ENCODE data around the gene CSNK2A1. TPM values are rescaled to one million over a fixed set of nuclear protein-coding genes. Genes with fewer than 3 reads are reported as not detected.

Gene CSNK2A1
- total and polyA plus RNA-seq, 2 donors (not counting 3 experiments of a cell fraction or from before 2014, with no cell fraction given): 68.4 to 142 TPM

- no peaks in the 10 kb centered on the region for H4K20me1 ChIP-seq (replicated peaks; ENCODE audit: control insufficient read depth, extremely low read depth, insufficient read depth, low read length)
- H3K27me3 ChIP-seq (ENCODE audit: control insufficient read depth in 2 of 2, insufficient read depth in 2 of 2, low read length in 2 of 2): no peaks in the 10 kb centered on the region
- no peaks in the 10 kb centered on the region for H3K9me1 ChIP-seq (replicated peaks; ENCODE audit: control insufficient read depth, extremely low read depth, insufficient read depth, low read length)
- ChIA-PET CTCF (interaction anchor here (1.4 kb wide), 1 partner anchor 9 kb away, joined by 5 read pairs; no protein-coding TSS in a partner anchor), POLR2A (no interaction called here)
- no peak overlapping the region for H3K4me3 ChIP-seq (replicated peaks in 1 of 3; ENCODE audit: insufficient read depth in 1 of 3, low read depth in 1 of 3, low read length in 3 of 3)
- H3K36me3 ChIP-seq (ENCODE audit: control insufficient read depth in 2 of 2, extremely low read depth in 1 of 2, insufficient read depth in 2 of 2, low read length in 2 of 2): peaks cover 13 to 36% of the 10 kb centered on the region in 2 experiments
- H3K9me3 ChIP-seq (replicated peaks; ENCODE audit: control insufficient read depth, insufficient read depth, low read length): no peaks in the 10 kb centered on the region
- no peak for FAIRE-seq
- dilution Hi-C loops (cut with MboI; ENCODE audit: extremely low pct_ligation_motif_present, low sequenced_read_pairs) (no loop called here), intact Hi-C loops (cut with micrococcal nuclease) (no loop called here)
- H3K27ac ChIP-seq (ENCODE audit: insufficient read depth, low read depth, low read length): no peak overlapping the region
- no peak for DNase-seq (ENCODE audit: low read depth, low spot score)
- peaks cover 20% of the 10 kb centered on the region for H3K4me1 ChIP-seq (ENCODE audit: control insufficient read depth, extremely low read depth, insufficient read depth, low read length)
- TF ChIP-seq MYC (IDR thresholded peaks at IDR 0.05; ENCODE audit: low read depth, low read length) (no peak), GATA2 (IDR thresholded peaks at IDR 0.05; ENCODE audit: insufficient read depth, insufficient read length, low read depth, low read length) (no peak), FOS (IDR thresholded peaks at IDR 0.05; ENCODE audit: borderline replicate concordance, insufficient read depth, low read length) (no peak), EZH2 (IDR thresholded peaks at IDR 0.05; ENCODE audit: borderline replicate concordance, low read depth, low read length, severe bottlenecking) (no peak), MAX (IDR thresholded peaks at IDR 0.05; ENCODE audit: insufficient read depth, insufficient read length) (no peak), CTCF (IDR thresholded peaks at IDR 0.05; ENCODE audit: extremely low read depth in 1 of 2, insufficient read depth in 1 of 2, low read depth in 1 of 2, low read length in 2 of 2) (no peak), POLR2A (IDR thresholded peaks at IDR 0.05; ENCODE audit: low read depth, low read length) (no peak), JUN (IDR thresholded peaks at IDR 0.05; ENCODE audit: borderline replicate concordance, insufficient read depth, insufficient read length, low read depth) (no peak), POLR2AphosphoS5 (IDR thresholded peaks at IDR 0.05; ENCODE audit: insufficient read depth, low read depth, low read length) (no peak)
- no peak overlapping the region for H3K9ac ChIP-seq (replicated peaks; ENCODE audit: extremely low read depth, insufficient read depth, low read length)
- peaks cover 7% of the 10 kb centered on the region for H3K79me2 ChIP-seq (ENCODE audit: control insufficient read depth, insufficient read depth, low read length)
- H2AFZ ChIP-seq (ENCODE audit: low read depth, low read length): no peak overlapping the region
- no peak overlapping the region for H3K4me2 ChIP-seq (ENCODE audit: insufficient read depth, low read length)
- BruUV-seq (replicated peaks): no TSS peak
Observed at GRCh38 chr20:440148-440547, 103.4 kb downstream of the CSNK2A1 start.

Data from endothelial cell of umbilical vein (primary cell).